ENCODE data around the gene MARCHF3.
A peak's percentile ranks its signal among the peaks of the same experiment; 100 is the strongest.
"Not testable (repeated sequence)": the region's sequence is repeated elsewhere in the genome, so short reads cannot be mapped to it uniquely, and the experiment has no call there.

MARCHF3 gene

GRCh38 chr5:127046343-127047072 is 16.1 kb upstream of the MARCHF3 start:
- no peak for DNase-seq (ENCODE audit: low read depth)

GRCh38 chr5:127042593-127042992 is 12.2 kb upstream of the MARCHF3 start:
- DNase-seq (ENCODE audit: low read depth), result no peak

- no peak for DNase-seq (ENCODE audit: low read depth)
Measured at GRCh38 chr5:127041571-127041970, 11.2 kb upstream of the MARCHF3 start.

- DNase-seq (ENCODE audit: low read depth), result no peak
Measured at GRCh38 chr5:127040796-127041520, 10.6 kb upstream of the MARCHF3 start.

- no peak for DNase-seq (ENCODE audit: low read depth)
Measured at GRCh38 chr5:127038550-127038949, 8.2 kb upstream of the MARCHF3 start.

GRCh38 chr5:127031863-127032232 is 1.5 kb upstream of the MARCHF3 start:
- no peak for DNase-seq (ENCODE audit: low read depth)

GRCh38 chr5:127031147-127031862 is 947 bp upstream of the MARCHF3 start:
- peak; percentile 1 for DNase-seq (ENCODE audit: low read depth)

GRCh38 chr5:127029581-127030258 is 638 bp downstream of the MARCHF3 start:
- DNase-seq (ENCODE audit: low read depth), result peak; percentile 25

GRCh38 chr5:127028822-127029457 is 1.4 kb downstream of the MARCHF3 start:
- DNase-seq (ENCODE audit: low read depth), result no peak

- DNase-seq (ENCODE audit: low read depth), result no peak
Measured at GRCh38 chr5:127027539-127027938, 2.8 kb downstream of the MARCHF3 start.

GRCh38 chr5:127026166-127026565 is 4.2 kb downstream of the MARCHF3 start:
- no peak for DNase-seq (ENCODE audit: low read depth)

GRCh38 chr5:127025467-127025866 is 4.9 kb downstream of the MARCHF3 start:
- no peak for DNase-seq (ENCODE audit: low read depth)

- no peak for DNase-seq (ENCODE audit: low read depth)
Measured at GRCh38 chr5:127024821-127025220, 5.5 kb downstream of the MARCHF3 start.

- not testable (repeated sequence) for DNase-seq (ENCODE audit: low read depth)
Measured at GRCh38 chr5:127023552-127024191, 6.7 kb downstream of the MARCHF3 start.

GRCh38 chr5:127022846-127023245 is 7.5 kb downstream of the MARCHF3 start:
- no peak for DNase-seq (ENCODE audit: low read depth)

GRCh38 chr5:127019928-127020327 is 10.4 kb downstream of the MARCHF3 start:
- DNase-seq (ENCODE audit: low read depth), result no peak

GRCh38 chr5:127016722-127017121 is 13.6 kb downstream of the MARCHF3 start:
- not testable (repeated sequence) for DNase-seq (ENCODE audit: low read depth)

- no peak for DNase-seq (ENCODE audit: low read depth)
Measured at GRCh38 chr5:127015716-127016115, 14.6 kb downstream of the MARCHF3 start.

- no peak for DNase-seq (ENCODE audit: low read depth)
Measured at GRCh38 chr5:127014573-127014972, 15.8 kb downstream of the MARCHF3 start.

GRCh38 chr5:127013407-127013806 is 17.0 kb downstream of the MARCHF3 start:
- DNase-seq (ENCODE audit: low read depth), result no peak

GRCh38 chr5:127012916-127013315 is 17.4 kb downstream of the MARCHF3 start:
- no peak for DNase-seq (ENCODE audit: low read depth)

Data from T follicular helper cell (primary cell).